Epidermal melanocyte (primary cell): ENCODE data around the gene PRMT3.
"Not testable (repeated sequence)": the region's sequence is repeated elsewhere in the genome, so short reads cannot be mapped to it uniquely, and the experiment has no call there.

Experiments
- DNase-seq: peaks from one replicate; pipeline ENCODE4 v3.0.0; 2011; ENCODE audit warnings: low spot score; ENCODE audit not compliant: insufficient read length

Gene PRMT3

GRCh38 chr11:20501252-20501651, 113.7 kb downstream of the PRMT3 start:
- no peak for DNase-seq

- no peak for DNase-seq
Observed at GRCh38 chr11:20501971-20502370, 114.5 kb downstream of the PRMT3 start.

GRCh38 chr11:20511982-20512381, 124.5 kb downstream of the PRMT3 start:
- no peak for DNase-seq

GRCh38 chr11:20512869-20513268, 125.4 kb downstream of the PRMT3 start:
- DNase-seq, result no peak

- no peak for DNase-seq
Observed at GRCh38 chr11:20518323-20518834, 130.9 kb downstream of the PRMT3 start.

GRCh38 chr11:20522536-20522935, 135.0 kb downstream of the PRMT3 start:
- no peak for DNase-seq

- no peak for DNase-seq
Observed at GRCh38 chr11:20529757-20530156, 142.2 kb downstream of the PRMT3 start.

- no peak for DNase-seq
Observed at GRCh38 chr11:20530942-20531703, 143.6 kb downstream of the PRMT3 start.

GRCh38 chr11:20535271-20535881, 147.9 kb downstream of the PRMT3 start:
- DNase-seq, result no peak

- no peak for DNase-seq
Observed at GRCh38 chr11:20536365-20536764, 148.8 kb downstream of the PRMT3 start.

- DNase-seq, result no peak
Observed at GRCh38 chr11:20536784-20537183, 149.3 kb downstream of the PRMT3 start.

GRCh38 chr11:20541503-20541902, 154.0 kb downstream of the PRMT3 start:
- DNase-seq, result no peak

GRCh38 chr11:20544603-20545237, 157.2 kb downstream of the PRMT3 start:
- no peak for DNase-seq

GRCh38 chr11:20547411-20547810, 159.9 kb downstream of the PRMT3 start:
- DNase-seq, result no peak

- DNase-seq, result no peak
Observed at GRCh38 chr11:20551096-20551495, 163.6 kb downstream of the PRMT3 start.

GRCh38 chr11:20555783-20556182, 168.3 kb downstream of the PRMT3 start:
- DNase-seq, result no peak

GRCh38 chr11:20556396-20556795, 168.9 kb downstream of the PRMT3 start:
- not testable (repeated sequence) for DNase-seq

GRCh38 chr11:20558741-20559140, 171.2 kb downstream of the PRMT3 start:
- DNase-seq, result no peak
